Right atrium auricular region (tissue), 2 donors: Measurements from ENCODE around the gene KRTAP2-4. TPM values are rescaled to one million over a fixed set of nuclear protein-coding genes. Genes with fewer than 3 reads are reported as not detected.

Experiments used
- DNase-seq: peaks from one replicate; pipeline ENCODE4 v3.0.0-alpha.2; 2019; ENCODE audit warnings: low spot score
- H3K27ac ChIP-seq, 2 donors: fragments of 200-600 bp; sonication (generic); 1 replicate in 1 of 2; 2 replicates in 1 of 2; pipeline ENCODE4 v1.5.1; 2016 to 2019
- H3K27me3 ChIP-seq, 2 donors: fragments of 200-600 bp; sonication (generic); one replicate each; pipeline versions ENCODE4 v1.5.1 to v1.6.0; 2017 to 2019
- H3K36me3 ChIP-seq: fragments of 200-600 bp; sonication (generic); one replicate; pipeline ENCODE4 v1.5.1; 2016
- H3K4me1 ChIP-seq, 2 donors: fragments of 200-600 bp; sonication (generic); one replicate each; pipeline versions ENCODE4 v1.5.1 to v1.6.0; 2017 to 2019
- H3K4me3 ChIP-seq, 2 donors: fragments of 200-600 bp; sonication (generic); 1 replicate in 1 of 2; 2 replicates in 1 of 2; pipeline ENCODE4 v1.5.1; 2017 to 2019; ENCODE audit warnings: mild to moderate bottlenecking in 1 of 2, moderate library complexity in 1 of 2
- H3K9me3 ChIP-seq, 2 donors: fragments of 200-600 bp; sonication (generic); one replicate each; pipeline ENCODE4 v1.5.1; 2019
- CTCF ChIP-seq, 2 donors: fragments of 200-600 bp; sonication (generic); IDR thresholded peaks; one replicate each; pipeline ENCODE4 v1.5.1; 2019; ENCODE audit warnings: antibody characterized with exemption in 2 of 2
- total RNA-seq, 2 donors: library from RNA; depleted of rRNA; stranded (reverse); fragments of >200 nt; gene quantifications; one replicate each; pipeline ENCODE4 v1.1.0, GENCODE V29; 2016

KRTAP2-4 gene
- total RNA-seq, 2 donors from 2014 or later: not detected

- Histone ChIP-seq H3K4me1 (no peaks in the 10 kb centered on the region), H3K27me3 (no peaks in the 10 kb centered on the region), H3K27ac (no peak overlapping the region), H3K36me3 (no peaks in the 10 kb centered on the region), H3K9me3 (no peaks in the 10 kb centered on the region), H3K4me3 (no peak overlapping the region)
- DNase-seq: no peak
- no peak for TF ChIP-seq CTCF (IDR thresholded peaks at IDR 0.05)
Measured at GRCh38 chr17:41018541-41018940, 47.1 kb downstream of the KRTAP2-4 start.

- no peaks in the 10 kb centered on the region for H3K4me1 ChIP-seq
Measured at GRCh38 chr17:41016578-41017215, 49.0 kb downstream of the KRTAP2-4 start.

GRCh38 chr17:41015454-41015853, 50.2 kb downstream of the KRTAP2-4 start:
- no peaks in the 10 kb centered on the region for H3K4me1 ChIP-seq
- DNase-seq: no peak
- no peak for TF ChIP-seq CTCF (IDR thresholded peaks at IDR 0.05)
- no peaks in the 10 kb centered on the region for H3K36me3 ChIP-seq
- no peak overlapping the region for H3K4me3 ChIP-seq
- H3K27ac ChIP-seq: no peak overlapping the region
- H3K27me3 ChIP-seq: no peaks in the 10 kb centered on the region
- no peaks in the 10 kb centered on the region for H3K9me3 ChIP-seq

More at GRCh38 chr17:41016578-41017215, 49.0 kb downstream of the KRTAP2-4 start:
- no peaks in the 10 kb centered on the region for H3K9me3 ChIP-seq
- no peak for DNase-seq
- no peak overlapping the region for H3K27ac ChIP-seq
- H3K36me3 ChIP-seq: no peaks in the 10 kb centered on the region
- no peak for TF ChIP-seq CTCF (IDR thresholded peaks at IDR 0.05)
- H3K27me3 ChIP-seq: no peaks in the 10 kb centered on the region
- no peak overlapping the region for H3K4me3 ChIP-seq

Other genes starting within 250 kb of the KRTAP2-4 start
- gene KRT10, start 243.3 kb downstream of the KRTAP2-4 start, total RNA-seq: 10 to 100 TPM; 18.9 to 21.5 TPM
- not detected for gene KRT12, start 198.7 kb downstream of the KRTAP2-4 start, total RNA-seq
- not detected for gene KRT20, start 180.6 kb downstream of the KRTAP2-4 start, total RNA-seq
- gene KRT23, start 128.2 kb downstream of the KRTAP2-4 start, total RNA-seq: not detected
- not detected for gene KRT39, start 98.9 kb downstream of the KRTAP2-4 start, total RNA-seq
- not detected for gene KRT40, start 81.6 kb downstream of the KRTAP2-4 start, total RNA-seq
- not detected for gene KRTAP3-3, start 71.7 kb downstream of the KRTAP2-4 start, total RNA-seq
- gene KRTAP3-2, start 66.0 kb downstream of the KRTAP2-4 start, total RNA-seq: not detected
- gene KRTAP3-1, start 56.8 kb downstream of the KRTAP2-4 start, total RNA-seq: not detected
- not detected for gene KRTAP1-5, start 38.7 kb downstream of the KRTAP2-4 start, total RNA-seq
- not detected for gene KRTAP1-4, start 35.7 kb downstream of the KRTAP2-4 start, total RNA-seq
- gene KRTAP1-3, start 31.0 kb downstream of the KRTAP2-4 start, total RNA-seq: under 1 TPM in 1 of 2 donors, not detected in 1; 0.39 TPM
- gene KRTAP1-1, start 24.4 kb downstream of the KRTAP2-4 start, total RNA-seq: not detected
- not detected for gene KRTAP2-1, start 18.6 kb downstream of the KRTAP2-4 start, total RNA-seq
- gene KRTAP2-2, start 10.6 kb downstream of the KRTAP2-4 start, total RNA-seq: not detected
- not detected for gene KRTAP2-3, start 5.8 kb downstream of the KRTAP2-4 start, total RNA-seq
- gene KRTAP4-7, start 18.3 kb upstream of the KRTAP2-4 start, total RNA-seq: not detected
- gene KRTAP4-8, start 32.3 kb upstream of the KRTAP2-4 start, total RNA-seq: not detected
- not detected for gene KRTAP4-16, start 36.3 kb upstream of the KRTAP2-4 start, total RNA-seq
- not detected for gene KRTAP4-9, start 39.5 kb upstream of the KRTAP2-4 start, total RNA-seq
- gene KRTAP4-11, start 52.5 kb upstream of the KRTAP2-4 start, total RNA-seq: not detected
- not detected for gene KRTAP4-12, start 58.3 kb upstream of the KRTAP2-4 start, total RNA-seq
- not detected for gene KRTAP4-6, start 74.7 kb upstream of the KRTAP2-4 start, total RNA-seq
- gene KRTAP4-5, start 83.9 kb upstream of the KRTAP2-4 start, total RNA-seq: not detected
- not detected for gene KRTAP4-4, start 94.9 kb upstream of the KRTAP2-4 start, total RNA-seq
- gene KRTAP4-3, start 102.3 kb upstream of the KRTAP2-4 start, total RNA-seq: not detected
- gene KRTAP4-2, start 112.3 kb upstream of the KRTAP2-4 start, total RNA-seq: not detected
- not detected for gene KRTAP4-1, start 119.0 kb upstream of the KRTAP2-4 start, total RNA-seq
- not detected for gene KRTAP9-1, start 124.0 kb upstream of the KRTAP2-4 start, total RNA-seq
- gene KRTAP9-2, start 160.8 kb upstream of the KRTAP2-4 start, total RNA-seq: not detected
- gene KRTAP9-3, start 166.6 kb upstream of the KRTAP2-4 start, total RNA-seq: not detected
- gene KRTAP9-8, start 172.1 kb upstream of the KRTAP2-4 start, total RNA-seq: not detected
- not detected for gene KRTAP9-4, start 183.8 kb upstream of the KRTAP2-4 start, total RNA-seq
- gene KRTAP9-9, start 189.5 kb upstream of the KRTAP2-4 start, total RNA-seq: not detected
- not detected for gene KRTAP9-6, start 199.5 kb upstream of the KRTAP2-4 start, total RNA-seq
- not detected for gene KRTAP9-7, start 209.8 kb upstream of the KRTAP2-4 start, total RNA-seq
- not detected for gene KRTAP29-1, start 237.0 kb upstream of the KRTAP2-4 start, total RNA-seq
- not detected for gene KRTAP16-1, start 243.4 kb upstream of the KRTAP2-4 start, total RNA-seq
- not detected for gene KRTAP17-1, start 249.8 kb upstream of the KRTAP2-4 start, total RNA-seq